CD8-positive, alpha-beta memory T cell (primary cell): ENCODE data around the gene NOL4L. TPM values are rescaled to one million over a fixed set of nuclear protein-coding genes. Genes with fewer than 3 reads are reported as not detected.

Source experiments
- CTCF ChIA-PET: fragments of 350-600 bp; sonication (Branson Sonifier 250); formaldehyde crosslinking; loops from one replicate; lab custom pipeline; 2021; ENCODE audit warnings: antibody characterized with exemption; lab: Charles Lee
- POLR2A ChIA-PET: fragments of 350-600 bp; sonication (Branson Sonifier 250); formaldehyde crosslinking; loops from one replicate; lab custom pipeline; 2021; ENCODE audit warnings: antibody characterized with exemption; lab: Charles Lee
- DNase-seq, 5 donors: peaks; one replicate each; pipeline versions ENCODE4 v3.0.0 to v3.0.0-alpha.2; 2020 to 2022; ENCODE audit warnings: mixed read lengths in 1 of 5
- H3K27ac ChIP-seq: one replicate; pipeline ENCODE4 v1.7.0; 2013; ENCODE audit warnings: low read depth, mild to moderate bottlenecking, low read length, moderate library complexity
- H3K27me3 ChIP-seq: 2 replicates; pipeline ENCODE4 v1.7.0; 2013; ENCODE audit warnings: low read length, mild to moderate bottlenecking; ENCODE audit not compliant: insufficient read depth, poor library complexity, severe bottlenecking
- H3K36me3 ChIP-seq: 2 replicates; pipeline ENCODE4 v1.7.0; 2013; ENCODE audit warnings: mild to moderate bottlenecking, low read length, moderate library complexity; ENCODE audit not compliant: insufficient read depth
- H3K4me1 ChIP-seq: 2 replicates; pipeline ENCODE4 v1.7.0; 2013; ENCODE audit warnings: mild to moderate bottlenecking, low read length, moderate library complexity; ENCODE audit not compliant: insufficient read depth
- H3K4me3 ChIP-seq: 2 replicates; pipeline ENCODE4 v1.7.0; 2013; ENCODE audit warnings: mild to moderate bottlenecking, low read length
- H3K9me3 ChIP-seq: 2 replicates; pipeline ENCODE4 v1.7.0; 2013; ENCODE audit warnings: mild to moderate bottlenecking, low read length
- H3K27ac Mint-ChIP-seq, 8 donors: one replicate each; pipeline ENCODE4 v1.8.0; 2020 to 2021; ENCODE audit warnings: mixed read lengths in 8 of 8, mild to moderate bottlenecking in 6 of 8, inconsistent platforms in 3 of 8, moderate library complexity in 3 of 8
- H3K27me3 Mint-ChIP-seq, 2 donors: one replicate each; pipeline ENCODE4 v1.8.0; 2020 to 2021; ENCODE audit warnings: mixed read lengths in 2 of 2, mild to moderate bottlenecking in 1 of 2, moderate library complexity in 1 of 2
- H3K36me3 Mint-ChIP-seq, 3 donors: one replicate each; pipeline ENCODE4 v1.8.0; 2020 to 2021; ENCODE audit warnings: mixed read lengths in 3 of 3, inconsistent platforms in 1 of 3, mild to moderate bottlenecking in 1 of 3
- H3K4me1 Mint-ChIP-seq, 3 donors: one replicate each; pipeline ENCODE4 v1.8.0; 2020 to 2021; ENCODE audit warnings: mixed read lengths in 3 of 3, inconsistent platforms in 1 of 3, mild to moderate bottlenecking in 1 of 3
- H3K4me3 Mint-ChIP-seq, 7 donors: one replicate each; pipeline ENCODE4 v1.8.0; 2020 to 2021; ENCODE audit warnings: mixed read lengths in 7 of 7, mild to moderate bottlenecking in 6 of 7, moderate library complexity in 4 of 7, inconsistent platforms in 2 of 7
- H3K9me3 Mint-ChIP-seq, 5 donors: one replicate each; pipeline ENCODE4 v1.8.0; 2020 to 2022; ENCODE audit warnings: mixed read lengths in 5 of 5, mild to moderate bottlenecking in 3 of 5, moderate library complexity in 2 of 5, inconsistent platforms in 1 of 5
- polyA plus RNA-seq: library from polyadenylated mRNA; unstranded; fragments of 300-500 nt; fragmentation: Illumina TruSeq; gene quantifications from one replicate; pipeline ENCODE4 v1.2.3, GENCODE V29; 2021
- total RNA-seq, 2 experiments: library from RNA; stranded (reverse); gene quantifications; one replicate each; pipeline ENCODE4 v1.2.3, GENCODE V29; 2021

NOL4L gene
- total and polyA plus RNA-seq, 3 experiments from 2014 or later, result 15.4 to 19.8 (median 15.8) TPM

DNA sequence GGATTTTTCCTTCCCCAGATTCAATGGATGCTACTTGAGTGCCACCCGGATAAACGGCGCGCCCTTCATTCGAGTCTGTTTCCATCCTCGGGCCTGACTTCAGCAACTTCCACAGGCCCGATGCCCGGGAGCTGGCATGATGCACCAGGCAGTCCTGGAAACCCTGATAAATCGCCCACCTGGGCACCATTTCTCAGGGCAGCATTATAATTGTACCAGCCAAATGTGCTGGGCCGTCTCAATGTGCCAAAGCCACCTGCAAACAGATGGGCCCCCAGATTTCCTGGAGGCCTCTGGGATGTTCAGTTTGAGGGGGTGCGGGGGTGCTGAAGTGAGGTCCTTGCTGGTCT lies 65.8 kb downstream of the NOL4L start:
- H3K4me3 Mint-ChIP-seq, result no peak overlapping the region
- peak in 1 of 5 donors; percentile 38 for DNase-seq
- H3K36me3 Mint-ChIP-seq, result peaks cover 0 to 67% (median 13%) of the 10 kb centered on the region in 3 donors
- H3K27me3 Mint-ChIP-seq, result no peaks in the 10 kb centered on the region
- peak overlapping the region in 3 of 8 donors; percentile 21 to 70 (median 23) for H3K27ac Mint-ChIP-seq
- CTCF ChIA-PET, result interaction anchor here (11.0 kb wide), 1 partner anchor 19 kb away, joined by 227 read pairs; no protein-coding TSS in a partner anchor
- H3K4me1 Mint-ChIP-seq, result peaks cover 49 to 60% (median 55%) of the 10 kb centered on the region in 3 donors
- H3K36me3 ChIP-seq, result peaks cover 47% of the 10 kb centered on the region
- H3K4me3 ChIP-seq, result no peak overlapping the region
- no peaks in the 10 kb centered on the region for H3K9me3 Mint-ChIP-seq
- H3K4me1 ChIP-seq, result peaks cover 64% of the 10 kb centered on the region
- POLR2A ChIA-PET, result no interaction called here
- no peaks in the 10 kb centered on the region for H3K27me3 ChIP-seq
- H3K27ac ChIP-seq, result no peak overlapping the region
- H3K9me3 ChIP-seq, result no peaks in the 10 kb centered on the region

DNA sequence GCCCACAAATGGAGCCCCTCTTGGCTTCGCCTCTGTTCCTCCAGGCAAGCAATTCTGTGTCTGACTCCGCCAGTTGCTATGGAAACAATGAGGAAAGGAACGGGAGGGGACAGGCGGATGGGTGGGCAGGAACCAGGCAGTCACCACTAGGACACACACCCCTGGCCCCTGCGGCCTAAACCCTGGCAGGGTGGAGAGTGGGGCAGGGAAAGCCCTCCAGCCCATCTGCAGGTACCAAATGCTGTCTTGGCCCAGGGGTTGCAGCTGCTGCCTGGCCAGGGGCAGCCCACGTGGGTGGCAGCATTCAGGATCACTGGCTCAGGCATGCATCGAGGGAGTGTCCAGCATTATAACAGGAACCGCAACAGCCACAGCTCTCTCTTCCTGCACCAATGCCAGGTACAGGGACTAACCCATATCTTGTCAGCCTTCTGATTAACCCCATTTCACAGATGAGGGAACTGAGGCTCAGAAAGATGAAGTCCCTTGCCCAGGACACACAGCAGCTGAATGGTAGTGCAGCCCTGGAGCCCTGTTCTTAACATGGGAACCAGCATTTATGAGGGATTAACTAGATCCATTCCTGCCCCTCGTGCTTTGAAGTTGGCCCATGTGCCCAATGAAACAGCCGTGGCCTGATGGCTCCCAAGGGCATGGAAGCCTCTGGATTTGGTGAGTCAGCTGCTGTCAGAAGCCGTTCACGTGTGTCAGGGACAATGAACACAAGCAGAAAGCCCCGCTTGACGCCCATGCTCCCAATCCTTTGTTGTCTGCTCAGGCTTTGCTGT lies 66.3 kb downstream of the NOL4L start:
- DNase-seq, result peak in 1 of 5 donors; percentile 41
- Mint-ChIP-seq H3K9me3 (no peaks in the 10 kb centered on the region), H3K4me1 (peaks cover 48 to 59% (median 54%) of the 10 kb centered on the region in 3 donors), H3K36me3 (peaks cover 0 to 66% (median 13%) of the 10 kb centered on the region in 3 donors), H3K27ac (peak overlapping the region in 2 of 8 donors; percentile 21 to 23), H3K27me3 (no peaks in the 10 kb centered on the region), H3K4me3 (no peak overlapping the region)
- Histone ChIP-seq H3K27me3 (no peaks in the 10 kb centered on the region), H3K36me3 (peaks cover 47% of the 10 kb centered on the region), H3K9me3 (no peaks in the 10 kb centered on the region), H3K27ac (no peak overlapping the region), H3K4me1 (peaks cover 64% of the 10 kb centered on the region), H3K4me3 (no peak overlapping the region)
- ChIA-PET CTCF (interaction anchor here (11.0 kb wide), 1 partner anchor 19 kb away, joined by 227 read pairs; no protein-coding TSS in a partner anchor), POLR2A (no interaction called here)

- peaks cover 50 to 57% (median 54%) of the 10 kb centered on the region in 3 donors for H3K4me1 Mint-ChIP-seq
These were observed 67.1 kb downstream of the NOL4L start for GRCh38 chr20:32517914-32518592.

GRCh38 chr20:32517518-32517873 lies 67.6 kb downstream of the NOL4L start:
- no peaks in the 10 kb centered on the region for H3K9me3 Mint-ChIP-seq

More at GRCh38 chr20:32517914-32518592, 67.1 kb downstream of the NOL4L start:
- ChIA-PET CTCF (interaction anchor here (3.6 kb wide), 1 partner anchor 135 kb away, joined by 21 read pairs; no protein-coding TSS in a partner anchor), POLR2A (no interaction called here)
- H3K27ac ChIP-seq, result no peak overlapping the region
- Mint-ChIP-seq H3K4me3 (no peak overlapping the region), H3K27me3 (no peaks in the 10 kb centered on the region), H3K9me3 (no peaks in the 10 kb centered on the region), H3K36me3 (peaks cover 0 to 71% (median 15%) of the 10 kb centered on the region in 3 donors), H3K27ac (peak overlapping the region in 3 of 8 donors; percentile 23 to 73 (median 47))
- no peaks in the 10 kb centered on the region for H3K9me3 ChIP-seq
- no peaks in the 10 kb centered on the region for H3K27me3 ChIP-seq
- H3K4me3 ChIP-seq, result no peak overlapping the region
- peaks cover 64% of the 10 kb centered on the region for H3K4me1 ChIP-seq
- peaks cover 47% of the 10 kb centered on the region for H3K36me3 ChIP-seq
- no peak for DNase-seq

GRCh38 chr20:32516583-32517517 lies 68.3 kb downstream of the NOL4L start:
- Histone ChIP-seq H3K27ac (no peak overlapping the region), H3K4me3 (no peak overlapping the region), H3K36me3 (peaks cover 47% of the 10 kb centered on the region), H3K9me3 (no peaks in the 10 kb centered on the region), H3K27me3 (no peaks in the 10 kb centered on the region), H3K4me1 (peaks cover 64% of the 10 kb centered on the region)
- peak in 1 of 5 donors; percentile 34 for DNase-seq
- POLR2A ChIA-PET, result no interaction called here
- Mint-ChIP-seq H3K9me3 (no peaks in the 10 kb centered on the region), H3K27me3 (no peaks in the 10 kb centered on the region), H3K4me1 (peaks cover 50 to 57% (median 54%) of the 10 kb centered on the region in 3 donors), H3K4me3 (no peak overlapping the region), H3K27ac (peak overlapping the region in 5 of 8 donors; percentile 52 to 88 (median 68)), H3K36me3 (peaks cover 0 to 82% (median 19%) of the 10 kb centered on the region in 3 donors)
- CTCF ChIA-PET, result interaction anchor here (1.1 to 3.6 kb wide), 4 partner anchors 11 to 136 kb away, joined by 3 to 21 read pairs (median 4); no protein-coding TSS in a partner anchor

More at GRCh38 chr20:32517518-32517873, 67.6 kb downstream of the NOL4L start:
- H3K27me3 ChIP-seq, result no peaks in the 10 kb centered on the region
- Mint-ChIP-seq H3K27me3 (no peaks in the 10 kb centered on the region), H3K36me3 (peaks cover 0 to 75% (median 15%) of the 10 kb centered on the region in 3 donors), H3K27ac (peak overlapping the region in 1 of 8 donors; percentile 47), H3K4me3 (no peak overlapping the region), H3K4me1 (peaks cover 50 to 57% (median 54%) of the 10 kb centered on the region in 3 donors)
- DNase-seq, result peak in 1 of 5 donors; percentile 22
- peaks cover 64% of the 10 kb centered on the region for H3K4me1 ChIP-seq
- peaks cover 47% of the 10 kb centered on the region for H3K36me3 ChIP-seq
- no peaks in the 10 kb centered on the region for H3K9me3 ChIP-seq
- CTCF ChIA-PET, result interaction anchor here (3.6 kb wide), 1 partner anchor 135 kb away, joined by 21 read pairs; no protein-coding TSS in a partner anchor
- H3K4me3 ChIP-seq, result no peak overlapping the region
- POLR2A ChIA-PET, result no interaction called here
- no peak overlapping the region for H3K27ac ChIP-seq

GRCh38 chr20:32515631-32516101 lies 69.5 kb downstream of the NOL4L start:
- Mint-ChIP-seq H3K9me3 (no peaks in the 10 kb centered on the region), H3K4me1 (peaks cover 50 to 58% (median 57%) of the 10 kb centered on the region in 3 donors), H3K27me3 (no peaks in the 10 kb centered on the region), H3K36me3 (peaks cover 0 to 84% (median 16%) of the 10 kb centered on the region in 3 donors), H3K4me3 (no peak overlapping the region), H3K27ac (peak overlapping the region in 6 of 8 donors; percentile 36 to 89 (median 64))
- peak in 1 of 5 donors; percentile 46 for DNase-seq
- ChIA-PET CTCF (interaction anchor here (1.1 to 3.6 kb wide), 4 partner anchors 12 to 137 kb away, joined by 3 to 21 read pairs (median 4); no protein-coding TSS in a partner anchor), POLR2A (interaction anchor here (0.6 kb wide), 1 partner anchor 268 kb away, joined by 3 read pairs; no protein-coding TSS in a partner anchor)
- Histone ChIP-seq H3K4me1 (peaks cover 67% of the 10 kb centered on the region), H3K36me3 (peaks cover 44% of the 10 kb centered on the region), H3K27me3 (no peaks in the 10 kb centered on the region), H3K9me3 (no peaks in the 10 kb centered on the region), H3K27ac (no peak overlapping the region), H3K4me3 (no peak overlapping the region)

DNA sequence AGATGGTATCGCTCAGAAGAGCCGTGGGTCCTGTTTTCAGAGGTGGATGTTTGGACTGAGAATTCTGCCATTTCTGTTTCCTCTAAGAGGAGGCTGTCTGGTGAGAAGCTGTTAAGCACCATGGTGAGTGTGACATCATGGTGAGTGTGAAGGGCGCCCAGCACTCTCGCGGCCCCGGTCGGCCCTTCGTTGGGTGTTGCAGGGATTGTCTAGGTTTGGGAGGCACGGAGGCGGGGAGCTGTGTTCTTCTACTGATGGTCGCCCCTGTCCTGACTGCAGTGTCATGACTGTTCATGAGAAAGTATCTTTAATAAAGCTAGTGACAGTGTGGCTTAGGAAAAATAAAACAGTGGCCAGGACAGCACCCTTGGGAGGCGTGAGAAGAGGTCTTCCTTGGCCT lies 70.4 kb downstream of the NOL4L start:
- Mint-ChIP-seq H3K36me3 (peaks cover 0 to 89% (median 16%) of the 10 kb centered on the region in 3 donors), H3K4me1 (peaks cover 57 to 66% (median 66%) of the 10 kb centered on the region in 3 donors), H3K4me3 (peak overlapping the region in 5 of 7 donors; percentile 1 to 66 (median 57)), H3K9me3 (no peaks in the 10 kb centered on the region), H3K27me3 (no peaks in the 10 kb centered on the region), H3K27ac (peak overlapping the region; percentile 35 to 89 (median 86))
- DNase-seq, result peak in 1 of 5 donors; percentile 30
- no peak overlapping the region for H3K4me3 ChIP-seq
- peaks cover 76% of the 10 kb centered on the region for H3K4me1 ChIP-seq
- peaks cover 38% of the 10 kb centered on the region for H3K36me3 ChIP-seq
- no peaks in the 10 kb centered on the region for H3K27me3 ChIP-seq
- ChIA-PET POLR2A (interaction anchor here (0.6 kb wide), 3 partner anchors 29 to 267 kb away, joined by 3 to 13 read pairs (median 3); no protein-coding TSS in a partner anchor), CTCF (interaction anchor here (1.8 to 3.6 kb wide), 2 partner anchors 25 to 138 kb away, joined by 5 to 21 read pairs; no protein-coding TSS in a partner anchor)
- H3K27ac ChIP-seq, result no peak overlapping the region
- no peaks in the 10 kb centered on the region for H3K9me3 ChIP-seq
